ENCODE data around the gene PRR11. TPM values are rescaled to one million over a fixed set of nuclear protein-coding genes. Genes with fewer than 3 reads are reported as not detected.
A peak's percentile ranks its signal among the peaks of the same experiment; 100 is the strongest.

PRR11 gene
- total RNA-seq (under 1 TPM; 0.57 to 0.60 TPM), total RNA-seq (1.4 to 1.7 reads per million in 2 donors)

- DNase-seq (peak; percentile 76 to 90 (median 79)), ATAC-seq (peak; percentile 88)
- Mint-ChIP-seq H3K27ac (no peak within 1 kb of the TSS), H3K4me1 (peaks cover 25% of the 10 kb centered on the region), H3K36me3 (ENCODE audit: low read depth) (no peaks in the 10 kb centered on the region), H3K4me3 (peak within 1 kb of the TSS; percentile 5), H3K27me3 (no peaks in the 10 kb centered on the region)
- H3K9me3 ChIP-seq (ENCODE audit: control insufficient read depth, low read length, poor library complexity, severe bottlenecking): no peaks in the 10 kb centered on the region
Measured at GRCh38 chr17:59155439-59156177, at the start of gene PRR11. TSS of gene PRR11 (plus strand) at chr17:59155746. CDS start at chr17:59169753, 14,007 bp downstream.

DNA sequence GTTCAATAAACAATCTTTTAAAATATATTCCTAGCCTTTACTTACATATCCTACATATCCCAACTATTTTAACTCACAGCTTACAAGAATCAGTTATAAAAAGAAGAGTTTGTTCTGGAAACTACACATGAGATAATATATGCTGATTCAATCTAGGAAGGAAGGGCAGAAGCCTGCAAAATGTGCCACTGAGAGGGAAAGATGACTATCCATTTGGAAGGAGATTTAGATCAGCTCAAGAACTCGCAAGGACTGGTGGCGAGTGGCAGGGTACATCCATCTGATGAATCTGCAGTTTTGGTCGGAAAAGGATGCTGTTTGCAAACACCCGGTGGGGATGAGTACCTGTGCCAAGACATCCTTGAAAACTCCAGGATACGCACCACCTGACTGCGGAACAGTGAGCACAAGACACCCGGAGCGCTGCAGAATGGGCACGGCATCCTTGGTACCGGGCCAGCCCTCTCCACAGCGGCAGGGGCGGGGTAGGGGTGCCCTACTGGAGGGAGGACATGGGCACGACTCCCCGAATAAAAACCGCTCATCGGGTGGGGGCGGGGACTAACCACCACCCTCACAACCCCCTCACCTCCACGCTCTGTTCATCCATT is 49.6 kb upstream of the PRR11 start:
- H3K9me3 ChIP-seq (ENCODE audit: control insufficient read depth, low read length, poor library complexity, severe bottlenecking): no peaks in the 10 kb centered on the region
- DNase-seq (peak; percentile 61 to 73 (median 66)), ATAC-seq (peak; percentile 66)
- H3K4me3 Mint-ChIP-seq: peak overlapping the region; percentile 94
- peaks cover 28% of the 10 kb centered on the region for H3K4me1 Mint-ChIP-seq
- H3K27ac Mint-ChIP-seq: peak overlapping the region; percentile 91
- H3K27me3 Mint-ChIP-seq: no peaks in the 10 kb centered on the region
- H3K36me3 Mint-ChIP-seq (ENCODE audit: low read depth): peaks cover 2% of the 10 kb centered on the region

DNA sequence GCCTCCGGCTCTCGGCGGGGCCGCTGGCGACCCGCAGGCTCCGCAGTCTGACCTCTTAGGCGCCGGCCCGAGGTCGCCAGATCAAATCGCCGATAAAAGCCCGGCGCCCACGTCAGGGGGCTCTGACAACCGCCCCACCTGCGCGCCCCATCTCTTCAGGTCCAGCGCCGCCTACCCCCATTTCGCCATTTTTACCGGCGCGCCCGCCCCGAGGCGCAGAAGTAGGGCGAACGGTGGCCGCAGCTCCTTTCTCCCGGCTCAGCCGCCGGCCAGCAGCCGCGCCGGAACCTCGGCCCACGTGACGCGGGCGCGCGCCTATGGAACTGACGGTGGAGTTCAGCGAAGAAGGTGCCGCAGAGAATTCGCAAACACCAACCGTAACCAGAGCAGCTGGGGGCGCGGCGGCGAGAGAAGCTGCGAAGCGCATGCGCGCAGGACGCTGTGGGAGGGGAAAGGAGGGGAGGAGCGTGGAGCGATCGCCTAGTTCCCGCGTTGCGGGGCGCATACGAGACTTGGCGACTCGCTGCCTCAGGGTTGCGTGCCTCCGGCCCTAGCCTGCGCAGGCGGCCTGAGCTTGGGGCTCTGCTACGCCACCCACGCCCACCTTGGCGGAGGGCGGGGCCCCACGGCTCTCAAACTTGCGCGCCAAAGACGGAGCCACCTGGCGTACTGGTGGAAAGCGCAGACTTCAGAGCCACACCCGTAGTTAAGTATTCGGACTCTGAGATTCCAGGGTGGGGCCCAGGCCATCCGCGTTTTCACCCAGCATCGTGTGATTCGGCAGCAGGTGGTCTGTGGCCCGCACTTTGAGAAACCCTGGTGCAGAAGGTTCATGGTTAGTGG is 48.9 kb upstream of the PRR11 start, which contains the start of gene TRIM37:
Gene TRIM37, minus strand, starts transcription at position 418 of the 843 bp plus-strand sequence. CDS start 419 bp downstream, outside the sequence.
- ATAC-seq (peak; percentile 96), DNase-seq (peak; percentile 97 to 98 (median 98))
- Mint-ChIP-seq H3K4me3 (peak within 1 kb of the TSS; percentile 94), H3K27ac (peak within 1 kb of the TSS; percentile 91), H3K27me3 (no peaks in the 10 kb centered on the region), H3K4me1 (peaks cover 33% of the 10 kb centered on the region), H3K36me3 (ENCODE audit: low read depth) (peaks cover 4% of the 10 kb centered on the region)
- H3K9me3 ChIP-seq (ENCODE audit: control insufficient read depth, low read length, poor library complexity, severe bottlenecking): no peaks in the 10 kb centered on the region

DNA sequence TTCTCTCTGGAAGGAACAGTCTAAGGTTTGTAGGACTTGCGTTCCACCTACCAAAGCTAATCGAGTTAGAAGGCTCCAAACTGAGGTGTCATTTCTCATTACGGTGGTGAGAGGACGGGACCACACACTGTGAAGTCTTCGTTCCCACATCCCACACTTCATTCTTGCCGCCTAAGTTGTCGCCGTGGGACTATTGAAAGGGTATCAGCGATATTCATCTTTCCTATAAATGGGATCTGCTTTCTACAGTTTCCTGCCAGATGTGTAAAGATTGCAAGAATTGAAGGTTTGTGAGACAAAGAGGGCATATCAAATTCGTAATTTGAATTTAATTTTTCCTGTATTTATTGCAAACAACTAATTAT is 48.3 kb upstream of the PRR11 start:
- Mint-ChIP-seq H3K27me3 (no peaks in the 10 kb centered on the region), H3K4me1 (peaks cover 29% of the 10 kb centered on the region), H3K27ac (no peak overlapping the region), H3K4me3 (peak overlapping the region; percentile 94), H3K36me3 (ENCODE audit: low read depth) (peaks cover 4% of the 10 kb centered on the region)
- DNase-seq: no peak
- ATAC-seq: no peak
- H3K9me3 ChIP-seq (ENCODE audit: control insufficient read depth, low read length, poor library complexity, severe bottlenecking): no peaks in the 10 kb centered on the region

DNA sequence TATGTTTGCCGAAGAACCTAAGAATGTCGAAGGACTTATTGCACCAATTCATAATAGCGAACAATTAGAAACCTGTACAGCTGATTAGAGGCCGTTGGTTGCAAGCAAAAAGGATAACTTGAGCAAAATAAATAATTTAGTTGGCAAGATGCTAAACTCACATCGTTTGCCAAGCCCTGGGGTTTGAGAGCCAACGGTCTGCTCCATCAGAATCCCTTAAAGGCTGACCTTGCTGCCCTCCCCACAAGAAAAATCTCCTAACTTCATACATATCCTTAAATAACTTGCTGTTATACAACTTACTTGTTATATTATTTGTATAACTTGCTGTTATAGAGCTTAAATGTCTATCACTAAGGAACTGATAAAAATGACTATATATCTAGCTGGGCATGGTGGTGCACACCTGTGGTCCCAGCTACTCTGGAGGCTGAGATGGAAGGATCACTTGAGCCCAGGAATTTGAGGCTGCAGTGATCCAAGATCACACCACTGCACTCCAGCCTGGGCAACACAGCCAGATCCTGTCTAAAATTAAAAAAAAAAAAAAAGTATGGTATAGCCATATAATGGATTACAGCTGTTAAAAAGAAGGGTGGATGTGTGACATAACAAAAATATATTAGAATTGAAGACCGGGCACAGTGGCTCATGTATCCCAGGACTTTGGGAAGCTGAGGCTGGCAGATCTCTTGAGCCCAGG is 47.0 kb upstream of the PRR11 start:
- H3K36me3 Mint-ChIP-seq (ENCODE audit: low read depth): peaks cover 4% of the 10 kb centered on the region
- no peaks in the 10 kb centered on the region for H3K9me3 ChIP-seq (ENCODE audit: control insufficient read depth, low read length, poor library complexity, severe bottlenecking)
- ATAC-seq: no peak
- no peak for DNase-seq
- H3K27me3 Mint-ChIP-seq: no peaks in the 10 kb centered on the region
- peaks cover 29% of the 10 kb centered on the region for H3K4me1 Mint-ChIP-seq
- H3K4me3 Mint-ChIP-seq: no peak overlapping the region
- no peak overlapping the region for H3K27ac Mint-ChIP-seq

DNA sequence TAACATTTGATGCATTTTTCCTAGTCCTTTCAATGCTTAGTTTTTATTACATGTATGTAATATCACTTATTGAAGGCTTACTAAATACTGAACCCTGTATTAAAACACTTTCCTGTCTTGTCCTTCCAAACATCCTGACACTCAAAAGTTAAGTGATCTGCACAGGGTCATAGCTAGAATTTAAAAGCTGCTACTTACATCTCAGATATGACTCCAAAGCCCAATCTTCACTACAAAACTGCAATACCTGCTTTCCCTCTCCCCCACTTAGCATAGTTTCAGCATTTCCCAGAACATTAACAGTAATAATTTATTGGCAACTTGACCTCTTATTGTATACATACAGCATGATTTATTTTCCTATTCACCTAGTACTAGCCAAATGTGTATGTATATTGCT is 44.6 kb upstream of the PRR11 start:
- ATAC-seq: no peak
- Mint-ChIP-seq H3K27me3 (no peaks in the 10 kb centered on the region), H3K4me1 (peaks cover 18% of the 10 kb centered on the region), H3K27ac (no peak overlapping the region), H3K4me3 (no peak overlapping the region), H3K36me3 (ENCODE audit: low read depth) (peaks cover 4% of the 10 kb centered on the region)
- H3K9me3 ChIP-seq (ENCODE audit: control insufficient read depth, low read length, poor library complexity, severe bottlenecking): no peaks in the 10 kb centered on the region
- DNase-seq: no peak

- no peaks in the 10 kb centered on the region for H3K27me3 Mint-ChIP-seq
- no peak overlapping the region for H3K4me3 Mint-ChIP-seq
- no peaks in the 10 kb centered on the region for H3K9me3 ChIP-seq (ENCODE audit: control insufficient read depth, low read length, poor library complexity, severe bottlenecking)
- H3K36me3 Mint-ChIP-seq (ENCODE audit: low read depth): peaks cover 4% of the 10 kb centered on the region
- no peak overlapping the region for H3K27ac Mint-ChIP-seq
- ATAC-seq: no peak
- peaks cover 14% of the 10 kb centered on the region for H3K4me1 Mint-ChIP-seq
- DNase-seq: no peak
Measured at GRCh38 chr17:59111539-59111938, 44.0 kb upstream of the PRR11 start.

DNA sequence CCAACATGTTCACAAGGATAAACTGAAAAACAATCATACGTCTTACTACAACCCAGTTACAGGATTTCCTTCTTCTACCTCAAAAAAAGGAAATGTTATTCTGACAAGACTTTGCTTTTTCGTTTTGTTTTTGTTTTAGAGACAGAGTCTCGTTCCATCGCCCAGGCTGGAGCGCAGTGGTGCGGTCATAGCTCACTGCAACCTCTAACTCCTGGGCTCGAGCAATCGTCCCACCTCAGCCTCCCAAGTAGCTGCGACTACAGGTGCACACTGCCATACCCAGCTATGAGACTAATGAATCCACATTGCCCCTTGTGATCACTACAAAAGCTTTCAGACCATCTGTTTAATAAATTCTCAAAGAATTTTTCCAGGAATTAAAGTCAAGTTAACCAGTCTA is 40.1 kb upstream of the PRR11 start:
- ATAC-seq: no peak
- no peak overlapping the region for H3K27ac Mint-ChIP-seq
- DNase-seq: no peak
- H3K27me3 Mint-ChIP-seq: no peaks in the 10 kb centered on the region
- no peaks in the 10 kb centered on the region for H3K9me3 ChIP-seq (ENCODE audit: control insufficient read depth, low read length, poor library complexity, severe bottlenecking)
- peaks cover 9% of the 10 kb centered on the region for H3K36me3 Mint-ChIP-seq (ENCODE audit: low read depth)
- peaks cover 10% of the 10 kb centered on the region for H3K4me1 Mint-ChIP-seq
- no peak overlapping the region for H3K4me3 Mint-ChIP-seq

DNA sequence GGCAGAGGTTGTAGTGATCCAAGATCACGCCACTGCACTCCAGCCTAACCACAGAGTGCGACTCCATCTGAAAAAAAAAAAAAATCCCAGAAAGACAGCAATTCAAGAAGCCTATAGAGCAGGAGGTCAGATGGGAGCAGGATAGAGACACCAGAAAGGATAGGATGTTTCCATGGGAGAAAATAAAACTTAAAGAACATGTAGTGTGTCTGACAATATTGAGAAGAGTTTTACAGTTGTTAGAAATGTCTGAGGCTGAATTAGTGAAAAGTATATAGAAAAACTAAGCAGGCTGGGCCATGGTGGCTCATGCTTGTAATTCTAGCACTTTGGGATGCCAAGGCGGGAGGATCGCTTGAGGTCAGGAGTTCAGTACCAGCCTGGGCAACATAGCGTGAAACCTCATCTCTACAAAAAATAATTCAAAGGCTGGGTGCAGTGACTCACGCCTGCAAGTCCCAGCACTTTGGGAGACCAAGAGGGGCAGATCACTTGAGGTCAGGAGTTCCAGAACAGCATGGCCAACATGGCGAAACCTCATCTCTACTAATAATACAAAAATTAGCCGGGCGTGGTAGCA is 33.6 kb upstream of the PRR11 start:
- H3K4me3 Mint-ChIP-seq: no peak overlapping the region
- H3K27ac Mint-ChIP-seq: no peak overlapping the region
- peaks cover 6% of the 10 kb centered on the region for H3K36me3 Mint-ChIP-seq (ENCODE audit: low read depth)
- DNase-seq: no peak
- H3K27me3 Mint-ChIP-seq: no peaks in the 10 kb centered on the region
- no peak for ATAC-seq
- H3K4me1 Mint-ChIP-seq: peaks cover 10% of the 10 kb centered on the region
- H3K9me3 ChIP-seq (ENCODE audit: control insufficient read depth, low read length, poor library complexity, severe bottlenecking): no peaks in the 10 kb centered on the region

- Mint-ChIP-seq H3K4me1 (peaks cover 6% of the 10 kb centered on the region), H3K36me3 (ENCODE audit: low read depth) (peaks cover 2% of the 10 kb centered on the region), H3K4me3 (no peak overlapping the region), H3K27ac (no peak overlapping the region), H3K27me3 (no peaks in the 10 kb centered on the region)
- ATAC-seq: no peak
- H3K9me3 ChIP-seq (ENCODE audit: control insufficient read depth, low read length, poor library complexity, severe bottlenecking): no peaks in the 10 kb centered on the region
- no peak for DNase-seq
Measured at GRCh38 chr17:59124665-59125064, 30.9 kb upstream of the PRR11 start.

GRCh38 chr17:59126809-59127417 is 28.6 kb upstream of the PRR11 start:
- no peaks in the 10 kb centered on the region for H3K9me3 ChIP-seq (ENCODE audit: control insufficient read depth, low read length, poor library complexity, severe bottlenecking)
- Mint-ChIP-seq H3K4me1 (peaks cover 9% of the 10 kb centered on the region), H3K36me3 (ENCODE audit: low read depth) (peaks cover 2% of the 10 kb centered on the region), H3K27ac (no peak overlapping the region), H3K4me3 (no peak overlapping the region), H3K27me3 (no peaks in the 10 kb centered on the region)
- ATAC-seq: no peak
- DNase-seq: no peak

DNA sequence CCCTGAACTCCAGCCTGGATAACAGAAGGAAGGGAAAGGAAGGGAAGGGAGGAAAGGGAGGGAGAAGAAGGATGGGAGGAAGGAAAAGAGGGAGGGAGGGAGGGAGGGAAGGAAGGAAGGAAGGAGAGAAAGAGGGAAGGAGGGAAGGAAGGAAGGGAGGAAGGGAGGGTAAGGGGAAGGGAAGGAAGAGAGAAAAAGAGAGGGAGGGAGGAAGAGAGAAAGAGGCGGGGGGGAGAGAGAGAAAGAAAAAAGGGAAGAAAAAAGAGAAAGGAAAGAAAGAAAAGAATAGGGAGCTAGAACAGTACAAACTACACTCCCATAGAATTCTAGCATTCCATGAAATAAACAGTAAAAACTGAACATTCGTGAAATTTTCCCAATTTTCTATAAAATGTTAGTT is 25.7 kb upstream of the PRR11 start:
- no peak overlapping the region for H3K4me3 Mint-ChIP-seq
- H3K4me1 Mint-ChIP-seq: peaks cover 7% of the 10 kb centered on the region
- no peaks in the 10 kb centered on the region for H3K27me3 Mint-ChIP-seq
- DNase-seq: no peak
- H3K27ac Mint-ChIP-seq: no peak overlapping the region
- no peaks in the 10 kb centered on the region for H3K9me3 ChIP-seq (ENCODE audit: control insufficient read depth, low read length, poor library complexity, severe bottlenecking)
- no peak for ATAC-seq
- H3K36me3 Mint-ChIP-seq (ENCODE audit: low read depth): peaks cover 2% of the 10 kb centered on the region
